ENCODE measurements around the gene PCK2. TPM values are rescaled to one million over a fixed set of nuclear protein-coding genes. Genes with fewer than 3 reads are reported as not detected.

Gene PCK2
- total RNA-seq, 1 experiment from 2014 or later, result 43.6 TPM

- intact Hi-C loops (cut with micrococcal nuclease; ENCODE audit: unreplicated experiment), result no loop called here
- Mint-ChIP-seq H3K9me3 (ENCODE audit: low read depth, unreplicated experiment) (no peaks in the 10 kb centered on the region), H3K4me1 (ENCODE audit: low read depth, unreplicated experiment) (peaks cover 30% of the 10 kb centered on the region), H3K27ac (ENCODE audit: unreplicated experiment) (peak overlapping the region; percentile 46), H3K36me3 (ENCODE audit: insufficient read depth, unreplicated experiment) (peaks cover 54% of the 10 kb centered on the region), H3K4me3 (ENCODE audit: low read depth, unreplicated experiment) (peak overlapping the region; percentile 82), H3K27me3 (ENCODE audit: unreplicated experiment) (no peaks in the 10 kb centered on the region)
- no TSS peak for BruUV-seq (replicated peaks)
- no peak for TF ChIP-seq CTCF (IDR thresholded peaks at IDR 0.05; ENCODE audit: unreplicated experiment)
- CTCF ChIA-PET, result interaction anchor here (1.0 to 2.5 kb wide), 4 partner anchors 10 to 28 kb away, joined by 3 to 9 read pairs (median 7); partner anchors contain the start of genes DCAF11, IRF9, NRL and RNF31
- no peak for DNase-seq
These were observed 42.8 kb downstream of the PCK2 start for GRCh38 chr14:24136684-24137528.

- CTCF ChIA-PET, result interaction anchor here (1.0 to 2.5 kb wide), 3 partner anchors 23 to 29 kb away, joined by 3 to 9 read pairs (median 9); partner anchors contain the start of genes DCAF11, IRF9 and NRL
- Mint-ChIP-seq H3K4me1 (ENCODE audit: low read depth, unreplicated experiment) (peaks cover 30% of the 10 kb centered on the region), H3K27ac (ENCODE audit: unreplicated experiment) (no peak overlapping the region), H3K9me3 (ENCODE audit: low read depth, unreplicated experiment) (no peaks in the 10 kb centered on the region), H3K36me3 (ENCODE audit: insufficient read depth, unreplicated experiment) (peaks cover 62% of the 10 kb centered on the region), H3K27me3 (ENCODE audit: unreplicated experiment) (no peaks in the 10 kb centered on the region), H3K4me3 (ENCODE audit: low read depth, unreplicated experiment) (peak overlapping the region; percentile 82)
- TF ChIP-seq CTCF (IDR thresholded peaks at IDR 0.05; ENCODE audit: unreplicated experiment), result no peak
- intact Hi-C loops (cut with micrococcal nuclease; ENCODE audit: unreplicated experiment), result no loop called here
- BruUV-seq (replicated peaks), result TSS peak; percentile 77
- DNase-seq, result no peak
These were observed 43.7 kb downstream of the PCK2 start for GRCh38 chr14:24137529-24138395.

GRCh38 chr14:24138396-24139271 is 44.5 kb downstream of the PCK2 start:
- no peaks in the 10 kb centered on the region for H3K27me3 Mint-ChIP-seq (ENCODE audit: unreplicated experiment)
- DNase-seq, result no peak
- intact Hi-C loops (cut with micrococcal nuclease; ENCODE audit: unreplicated experiment), result no loop called here
- H3K4me3 Mint-ChIP-seq (ENCODE audit: low read depth, unreplicated experiment), result peak overlapping the region; percentile 89
- H3K9me3 Mint-ChIP-seq (ENCODE audit: low read depth, unreplicated experiment), result no peaks in the 10 kb centered on the region
- CTCF ChIA-PET, result no interaction called here
- H3K36me3 Mint-ChIP-seq (ENCODE audit: insufficient read depth, unreplicated experiment), result peaks cover 62% of the 10 kb centered on the region
- peaks cover 30% of the 10 kb centered on the region for H3K4me1 Mint-ChIP-seq (ENCODE audit: low read depth, unreplicated experiment)
- no peak for TF ChIP-seq CTCF (IDR thresholded peaks at IDR 0.05; ENCODE audit: unreplicated experiment)
- no peak overlapping the region for H3K27ac Mint-ChIP-seq (ENCODE audit: unreplicated experiment)
- BruUV-seq (replicated peaks), result no TSS peak

Data from Calu3 (cell line).